Left forelimb (tissue), 1 donor: ENCODE data around the gene ZNF593OS.

Experiments
- DNase-seq: peaks from one replicate; pipeline ENCODE4 v3.0.0-alpha.2; 2018; ENCODE audit warnings: low spot score

ZNF593OS gene

DNA sequence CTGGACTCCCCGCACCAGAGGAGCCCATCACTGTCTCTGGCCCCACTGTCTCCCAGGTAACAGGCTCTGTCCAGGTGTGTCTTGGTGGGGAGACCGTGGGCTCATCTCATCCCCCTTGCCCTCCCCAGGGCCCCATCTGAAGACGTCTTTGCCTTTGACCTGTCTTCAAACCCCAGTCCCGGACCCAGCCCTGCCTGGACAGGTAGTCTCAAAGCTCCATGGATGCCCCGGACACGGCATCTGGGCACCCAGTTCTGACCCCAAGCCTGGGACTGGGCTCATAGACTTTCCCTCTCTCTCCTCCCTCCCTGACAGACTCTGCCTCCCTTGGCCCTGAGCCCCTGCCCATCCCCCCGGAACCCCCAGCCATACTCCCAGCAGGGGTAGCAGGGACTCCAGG is 12.5 kb upstream of the ZNF593OS start:
- DNase-seq = no peak

DNA sequence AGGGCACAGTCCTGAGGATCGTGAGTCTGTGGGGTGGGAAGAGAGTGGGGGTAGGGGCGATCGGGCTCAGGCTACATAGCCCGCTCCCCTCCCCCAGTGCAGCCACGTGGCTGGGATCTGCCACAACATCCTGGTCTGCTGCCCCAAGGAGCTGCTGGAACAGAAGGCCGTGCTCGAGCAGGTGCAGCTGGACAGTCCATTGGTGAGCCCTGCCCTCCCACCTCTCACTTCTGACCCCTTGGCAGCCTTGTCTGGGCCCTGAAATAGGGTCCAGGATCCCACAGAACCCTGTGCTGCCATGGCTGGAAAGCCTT is 10.7 kb upstream of the ZNF593OS start:
- DNase-seq = no peak

GRCh38 chr1:26181586-26182382 is 10.2 kb upstream of the ZNF593OS start:
- no peak for DNase-seq

- no peak for DNase-seq
These were observed 8.4 kb upstream of the ZNF593OS start for GRCh38 chr1:26180010-26180506.

- no peak for DNase-seq
These were observed 5.6 kb upstream of the ZNF593OS start, which contains the start of gene CNKSR1 for GRCh38 chr1:26177182-26177684. Gene CNKSR1 (plus strand): TSS chr1:26177491. CDS start chr1:26177548, 57 bp downstream.

DNA sequence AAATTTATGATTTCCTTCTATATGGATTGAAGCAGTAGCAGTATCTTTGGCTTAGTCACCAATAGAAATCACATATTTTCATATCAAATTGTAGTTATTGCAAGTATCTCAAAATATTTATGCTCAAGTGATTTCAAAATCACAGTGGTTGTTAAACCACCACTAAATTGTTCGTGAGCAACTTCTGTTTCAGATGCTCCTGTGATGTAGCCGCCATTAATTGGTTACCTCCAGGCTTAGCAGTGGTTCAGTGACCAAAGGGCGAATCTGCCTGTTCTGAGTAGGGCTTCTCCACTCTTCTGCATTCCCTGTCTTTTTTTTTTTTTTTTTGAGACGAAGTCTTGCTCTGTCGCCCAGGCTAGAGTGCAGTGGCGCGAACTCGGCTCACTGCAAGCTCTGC is 3.7 kb upstream of the ZNF593OS start:
- DNase-seq = no peak

DNA sequence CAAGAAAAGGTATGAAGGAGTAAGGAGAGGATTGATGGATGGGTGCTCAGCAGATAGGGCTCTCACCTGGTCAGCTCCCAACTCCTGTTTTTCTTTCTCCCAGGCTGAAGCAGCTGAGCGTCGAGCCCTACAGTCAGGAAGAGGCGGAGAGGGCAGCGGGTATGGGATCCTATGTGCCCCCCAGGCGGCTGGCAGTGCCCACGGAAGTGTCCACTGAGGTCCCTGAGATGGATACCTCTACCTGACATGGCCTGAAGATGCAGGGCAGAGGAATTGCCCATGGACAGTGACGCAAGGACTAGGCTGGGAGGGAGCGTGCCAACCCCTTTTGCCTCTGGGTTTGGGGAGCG is 1.2 kb downstream of the ZNF593OS start:
- no peak for DNase-seq

GRCh38 chr1:26169669-26170471 is 1.8 kb downstream of the ZNF593OS start, which contains the start of gene ZNF593:
Gene ZNF593 (plus strand): TSS chr1:26169908. CDS start chr1:26169984, 76 bp downstream.
- DNase-seq = peak; percentile 92

DNA sequence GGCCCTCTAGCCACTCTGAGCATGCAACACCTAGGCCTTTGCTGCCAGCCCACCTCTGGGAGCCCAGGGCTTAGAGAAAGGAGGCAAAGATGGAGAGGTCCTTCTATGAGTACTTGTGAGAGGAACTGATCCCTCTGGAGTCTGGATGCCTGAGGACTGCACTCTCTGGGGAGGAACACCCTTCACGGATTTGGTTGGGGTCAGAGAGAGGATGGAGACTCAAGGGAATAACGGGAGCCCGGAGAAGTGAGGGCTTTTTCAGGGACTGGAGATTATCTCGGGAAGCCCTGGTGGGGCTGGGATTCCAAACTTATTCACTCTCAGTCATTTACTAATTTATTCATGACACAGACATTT is 2.5 kb downstream of the ZNF593OS start:
- no peak for DNase-seq

DNA sequence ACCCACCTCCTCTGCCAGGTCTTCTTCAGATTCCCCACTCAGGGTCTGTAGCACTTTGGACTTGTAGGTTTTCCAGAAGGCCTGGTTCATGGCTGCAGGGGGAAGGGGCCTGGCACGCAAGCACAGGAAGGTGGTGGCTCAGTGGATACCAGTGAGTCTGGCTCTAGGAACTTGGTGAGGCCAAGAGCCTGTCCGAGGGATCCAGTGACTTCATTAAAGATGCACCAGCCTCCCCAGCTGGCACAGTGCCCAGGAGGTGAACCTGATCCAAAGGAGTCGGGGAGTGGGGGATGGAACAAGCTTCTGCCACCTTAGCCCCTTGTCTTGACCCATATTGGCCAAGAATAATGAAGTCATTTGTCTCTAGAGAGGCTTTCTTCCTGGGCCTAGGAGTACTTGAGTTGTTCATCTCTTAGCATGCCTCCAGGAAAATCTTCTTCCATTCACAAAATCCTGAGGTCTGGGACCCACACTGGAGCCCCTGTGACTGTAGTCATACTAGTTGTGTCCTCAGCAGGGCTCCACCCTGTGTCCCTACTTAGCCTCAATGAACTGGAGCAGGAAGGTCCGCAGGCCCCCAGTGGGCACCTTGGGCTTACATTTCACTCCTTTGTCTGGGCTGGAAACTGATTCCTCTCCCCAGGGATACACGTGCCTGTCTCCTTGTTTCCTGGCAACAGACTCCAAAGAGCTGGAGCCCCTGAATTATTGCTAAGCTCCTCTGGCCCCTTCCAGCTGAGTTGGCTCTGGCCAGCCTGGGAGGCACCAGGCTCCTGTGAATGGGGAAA is 3.0 kb downstream of the ZNF593OS start, which contains the start of gene C1orf232:
TSS of gene C1orf232 (minus strand) at position 554 of the 788 bp plus-strand sequence. CDS start at position 90, 464 bp downstream.
- DNase-seq = no peak

GRCh38 chr1:26166719-26167281 is 4.8 kb downstream of the ZNF593OS start:
- DNase-seq = no peak

DNA sequence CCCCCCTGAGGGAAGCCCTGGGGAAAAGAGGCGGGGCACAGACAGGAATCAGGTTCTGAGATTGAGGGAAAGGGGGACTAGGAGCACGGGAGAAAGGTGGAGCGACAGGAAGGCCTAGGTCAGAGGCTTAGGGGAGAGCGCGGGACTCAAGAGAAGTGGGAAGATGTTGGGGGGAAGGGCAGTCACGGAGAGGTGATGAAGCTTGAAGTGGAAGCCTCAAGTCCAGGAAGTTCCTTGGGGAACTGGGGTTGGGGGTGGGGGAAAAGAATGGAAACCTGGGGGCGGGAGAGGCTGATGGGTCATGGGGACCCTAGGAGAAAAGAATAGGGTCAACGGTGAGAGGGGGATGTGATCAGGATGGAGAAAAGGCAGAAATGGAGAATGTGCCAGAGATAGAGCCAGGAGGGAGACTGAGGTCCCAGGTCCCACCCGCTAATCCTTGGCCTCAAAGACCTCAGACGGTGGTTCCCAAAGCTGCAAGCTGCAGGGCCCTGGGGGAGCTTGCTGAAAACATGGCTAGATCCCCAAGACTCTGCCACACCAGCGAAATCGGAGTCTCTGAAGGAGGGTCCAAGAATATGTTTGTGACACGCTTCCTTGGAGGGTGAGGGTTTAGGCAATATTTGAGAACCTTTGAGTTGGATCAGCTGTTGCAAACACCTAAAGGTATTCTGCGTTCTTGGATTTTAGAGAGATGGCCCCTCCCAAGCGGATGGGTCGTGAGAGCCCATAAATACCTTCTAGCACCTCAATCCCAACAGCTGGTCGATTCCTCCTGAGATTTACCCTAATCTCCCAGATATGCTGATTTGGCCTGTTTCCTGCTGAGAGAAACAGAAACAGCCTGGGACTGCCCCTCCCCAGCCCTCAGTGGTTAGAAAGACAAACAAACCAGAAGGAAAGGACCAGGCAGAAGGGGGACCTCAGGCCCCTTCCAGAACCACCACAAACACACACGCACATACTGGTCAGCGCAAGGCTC is 6.5 kb downstream of the ZNF593OS start:
- DNase-seq = no peak

DNA sequence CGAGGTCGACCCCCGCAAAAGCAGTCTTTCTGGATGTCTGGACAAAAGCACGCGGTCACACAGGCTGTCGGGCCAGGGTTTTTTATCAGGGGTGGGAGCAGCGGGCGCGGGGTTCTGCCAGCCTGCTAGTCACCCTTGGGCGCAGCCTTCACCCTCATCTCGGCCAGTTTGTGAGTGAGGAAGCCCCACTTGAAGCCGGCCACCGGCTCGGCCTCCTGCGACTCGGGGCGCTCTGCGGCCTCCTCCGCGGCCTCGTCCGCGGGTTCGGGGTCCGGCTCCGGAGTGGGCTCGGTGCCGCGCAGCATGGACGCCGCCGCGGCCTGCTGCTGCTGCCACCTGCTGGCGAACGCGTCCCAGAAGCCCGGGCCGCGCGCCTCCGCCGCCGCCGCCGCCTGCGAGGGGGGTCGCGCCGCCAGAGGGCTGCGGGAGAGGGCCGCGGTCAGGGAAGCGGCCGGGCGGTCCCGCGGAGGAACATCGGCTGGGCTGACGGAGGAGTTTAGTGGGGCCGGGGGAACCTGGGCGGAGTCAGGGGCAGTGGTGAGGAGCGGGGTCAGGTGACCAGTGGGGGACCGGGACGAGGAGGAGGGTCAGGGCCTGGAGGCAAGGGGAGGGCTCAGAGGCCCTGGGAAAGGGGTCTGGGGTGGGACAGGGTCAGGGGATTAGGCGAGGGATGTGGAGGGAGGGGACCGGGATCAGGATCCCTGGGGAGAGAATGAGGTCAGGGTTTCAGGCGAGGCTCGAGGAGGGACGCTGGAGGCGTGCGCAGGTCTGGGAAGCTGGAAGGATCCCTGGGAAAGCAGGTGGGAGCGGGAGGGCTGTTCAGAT is 7.4 kb downstream of the ZNF593OS start:
- DNase-seq = no peak

GRCh38 chr1:26163684-26164035 is 8.0 kb downstream of the ZNF593OS start:
- DNase-seq = no peak

DNA sequence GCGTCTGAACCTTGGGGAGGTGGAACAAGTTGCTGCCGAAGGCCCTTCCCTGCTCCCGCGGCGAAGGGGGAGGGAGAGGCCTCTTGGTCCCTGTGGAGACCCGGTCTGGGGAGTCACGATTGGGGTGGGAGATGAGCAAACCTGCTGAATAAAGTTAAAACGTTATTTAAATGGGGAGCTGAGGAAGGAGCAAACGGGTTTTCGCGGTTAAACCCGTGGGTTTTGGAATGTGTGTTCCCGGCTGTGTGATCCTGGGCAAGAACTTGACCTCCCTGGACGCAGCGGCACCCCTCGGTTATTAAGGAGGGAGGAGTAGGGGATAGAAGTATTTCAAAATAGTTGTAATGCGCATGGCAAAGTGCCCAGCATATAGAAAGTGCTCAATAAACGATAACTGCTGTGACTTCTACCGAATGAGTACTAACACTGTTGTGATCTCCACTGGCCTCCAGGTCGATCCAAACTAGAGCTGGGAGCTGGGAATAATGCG is 9.4 kb downstream of the ZNF593OS start:
- no peak for DNase-seq

GRCh38 chr1:26161415-26162219 is 10.0 kb downstream of the ZNF593OS start:
- DNase-seq = peak; percentile 80

DNA sequence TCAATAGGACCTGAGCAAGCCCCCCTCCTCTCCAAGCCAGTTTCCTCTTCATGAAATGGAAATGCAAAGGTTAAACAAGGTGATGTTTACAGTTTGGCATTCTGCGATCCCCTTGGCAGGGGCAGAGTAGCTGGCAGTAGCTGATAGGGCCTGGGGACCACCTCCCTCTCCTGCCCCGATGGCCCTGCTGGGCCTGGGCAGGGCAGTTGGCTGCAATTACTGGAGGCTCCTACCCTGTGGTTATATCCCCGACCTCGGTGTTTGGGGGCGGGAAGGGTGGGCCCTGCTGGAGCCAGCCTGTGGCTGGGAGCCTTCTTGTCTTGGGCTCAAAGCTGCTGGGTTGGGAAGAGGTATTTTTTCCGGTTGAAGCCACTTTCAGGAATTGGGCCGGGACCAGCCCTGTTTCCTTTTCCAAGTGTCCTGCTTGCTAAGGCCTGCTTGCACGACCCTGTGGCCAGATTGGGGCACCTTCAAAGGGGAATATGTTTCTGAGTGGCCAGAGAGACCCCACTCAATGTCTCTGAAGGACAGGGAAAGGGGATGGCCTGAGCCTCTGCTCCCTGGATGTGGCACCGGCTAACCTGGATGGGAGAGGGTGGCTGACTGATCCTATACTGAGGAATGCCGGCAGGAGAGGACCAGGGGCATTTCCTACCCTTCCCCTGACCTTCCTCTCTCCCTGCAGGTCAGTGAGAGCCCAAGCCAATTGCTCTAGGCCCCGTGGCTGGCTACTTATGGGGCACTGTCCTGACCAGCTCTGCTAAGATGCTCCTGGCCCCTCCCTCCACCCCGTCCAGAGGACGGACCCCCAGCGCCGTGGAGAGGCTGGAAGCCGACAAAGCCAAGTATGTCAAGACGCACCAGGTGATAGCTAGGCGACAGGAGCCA is 10.9 kb downstream of the ZNF593OS start:
- no peak for DNase-seq

DNA sequence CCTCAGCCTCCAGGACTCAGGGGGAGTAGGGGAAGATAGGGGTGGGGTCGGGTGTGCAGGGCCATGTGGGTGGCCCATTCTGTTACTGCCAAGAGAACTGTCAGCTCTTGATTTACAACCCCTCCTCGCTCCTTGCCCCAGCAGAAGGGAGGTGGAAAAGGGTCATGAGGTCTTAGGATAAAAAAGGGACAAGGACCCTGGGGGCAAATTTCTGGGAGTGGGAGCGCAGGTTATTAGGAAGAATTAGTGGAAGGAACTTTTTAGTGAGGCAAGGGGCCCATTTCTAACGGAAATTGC is 11.9 kb downstream of the ZNF593OS start:
- no peak for DNase-seq
